ENCODE measurements around the gene UBXN4.

The UBXN4 gene

GRCh38 chr2:135762530-135762929 is 20.9 kb downstream of the UBXN4 start:
- DNase-seq = no peak
- intact Hi-C loops (cut with DNase I; ENCODE audit: low total_unique reads) = no loop called here
- Histone ChIP-seq H3K4me1 (no peaks in the 10 kb centered on the region), H3K4me3 (no peak overlapping the region), H3K9me3 (peaks cover 0 to 2% (median 2%) of the 10 kb centered on the region in 3 donors), H3K27me3 (no peaks in the 10 kb centered on the region), H3K36me3 (peaks cover 90 to 97% (median 94%) of the 10 kb centered on the region in 3 donors), H3K27ac (no peak overlapping the region)
- TF ChIP-seq, protein P1, sequence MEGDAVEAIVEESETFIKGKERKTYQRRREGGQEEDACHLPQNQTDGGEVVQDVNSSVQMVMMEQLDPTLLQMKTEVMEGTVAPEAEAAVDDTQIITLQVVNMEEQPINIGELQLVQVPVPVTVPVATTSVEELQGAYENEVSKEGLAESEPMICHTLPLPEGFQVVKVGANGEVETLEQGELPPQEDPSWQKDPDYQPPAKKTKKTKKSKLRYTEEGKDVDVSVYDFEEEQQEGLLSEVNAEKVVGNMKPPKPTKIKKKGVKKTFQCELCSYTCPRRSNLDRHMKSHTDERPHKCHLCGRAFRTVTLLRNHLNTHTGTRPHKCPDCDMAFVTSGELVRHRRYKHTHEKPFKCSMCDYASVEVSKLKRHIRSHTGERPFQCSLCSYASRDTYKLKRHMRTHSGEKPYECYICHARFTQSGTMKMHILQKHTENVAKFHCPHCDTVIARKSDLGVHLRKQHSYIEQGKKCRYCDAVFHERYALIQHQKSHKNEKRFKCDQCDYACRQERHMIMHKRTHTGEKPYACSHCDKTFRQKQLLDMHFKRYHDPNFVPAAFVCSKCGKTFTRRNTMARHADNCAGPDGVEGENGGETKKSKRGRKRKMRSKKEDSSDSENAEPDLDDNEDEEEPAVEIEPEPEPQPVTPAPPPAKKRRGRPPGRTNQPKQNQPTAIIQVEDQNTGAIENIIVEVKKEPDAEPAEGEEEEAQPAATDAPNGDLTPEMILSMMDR (IDR thresholded peaks at IDR 0.05) = no peak

DNA sequence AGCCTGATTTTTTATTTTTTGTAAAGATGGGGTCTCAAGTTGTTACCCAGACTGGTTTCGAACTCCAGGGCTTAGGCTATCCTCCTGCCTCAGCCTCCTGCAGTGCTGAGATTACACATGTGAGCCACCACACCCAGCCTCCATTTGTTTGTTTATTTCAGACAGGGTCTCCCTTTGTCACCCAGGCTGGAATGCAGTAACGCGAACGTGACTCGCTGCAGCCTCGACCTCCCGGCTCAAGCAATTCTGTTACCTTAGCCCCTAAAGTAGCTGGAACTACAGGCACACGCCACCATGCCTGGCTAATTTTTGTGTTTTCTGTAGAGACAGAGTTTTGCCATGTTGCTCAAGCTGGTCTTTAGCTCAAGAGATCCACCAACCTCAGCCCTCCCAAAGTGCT is 27.2 kb downstream of the UBXN4 start:
- peaks cover 72 to 96% (median 91%) of the 10 kb centered on the region in 3 donors for H3K36me3 ChIP-seq
- H3K27ac ChIP-seq = no peak overlapping the region
- no peak overlapping the region for H3K4me3 ChIP-seq
- no peak for DNase-seq
- no peaks in the 10 kb centered on the region for H3K9me3 ChIP-seq
- no peaks in the 10 kb centered on the region for H3K4me1 ChIP-seq
- TF ChIP-seq, protein P1 (IDR thresholded peaks at IDR 0.05) = no peak
- intact Hi-C loops (cut with DNase I; ENCODE audit: low total_unique reads) = no loop called here
- H3K27me3 ChIP-seq = no peaks in the 10 kb centered on the region

- Histone ChIP-seq H3K4me1 (no peaks in the 10 kb centered on the region), H3K9me3 (no peaks in the 10 kb centered on the region), H3K27me3 (no peaks in the 10 kb centered on the region), H3K4me3 (no peak overlapping the region), H3K27ac (no peak overlapping the region), H3K36me3 (peaks cover 82 to 97% (median 95%) of the 10 kb centered on the region in 3 donors)
- no peak for DNase-seq
- TF ChIP-seq, protein P1 (IDR thresholded peaks at IDR 0.05) = no peak
- intact Hi-C loops (cut with DNase I; ENCODE audit: low total_unique reads) = no loop called here
These were observed 31.7 kb downstream of the UBXN4 start for GRCh38 chr2:135773319-135773718.

DNA sequence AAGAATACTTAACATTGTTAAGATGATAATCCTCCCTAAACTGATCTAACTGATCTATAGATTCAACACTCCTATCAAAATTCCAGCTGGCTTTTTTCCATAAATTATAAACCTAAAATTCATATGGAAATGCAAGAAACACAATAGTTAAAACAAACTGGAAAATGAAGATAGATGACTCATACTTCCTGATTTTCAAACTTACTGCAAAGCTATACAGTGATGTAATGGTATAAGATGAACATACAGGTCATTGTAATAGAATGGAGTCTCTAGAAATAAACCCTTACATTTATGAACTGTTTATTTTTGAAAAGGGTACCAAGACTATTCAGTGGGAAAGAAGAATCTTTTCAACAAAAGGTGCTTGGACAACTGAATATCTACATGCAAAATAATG is 32.3 kb downstream of the UBXN4 start:
- no peak for DNase-seq
- no peak overlapping the region for H3K4me3 ChIP-seq
- TF ChIP-seq, protein P1 (IDR thresholded peaks at IDR 0.05) = no peak
- peaks cover 88 to 97% (median 94%) of the 10 kb centered on the region in 3 donors for H3K36me3 ChIP-seq
- no peaks in the 10 kb centered on the region for H3K9me3 ChIP-seq
- H3K27ac ChIP-seq = no peak overlapping the region
- H3K4me1 ChIP-seq = no peaks in the 10 kb centered on the region
- no peaks in the 10 kb centered on the region for H3K27me3 ChIP-seq
- intact Hi-C loops (cut with DNase I; ENCODE audit: low total_unique reads) = no loop called here

DNA sequence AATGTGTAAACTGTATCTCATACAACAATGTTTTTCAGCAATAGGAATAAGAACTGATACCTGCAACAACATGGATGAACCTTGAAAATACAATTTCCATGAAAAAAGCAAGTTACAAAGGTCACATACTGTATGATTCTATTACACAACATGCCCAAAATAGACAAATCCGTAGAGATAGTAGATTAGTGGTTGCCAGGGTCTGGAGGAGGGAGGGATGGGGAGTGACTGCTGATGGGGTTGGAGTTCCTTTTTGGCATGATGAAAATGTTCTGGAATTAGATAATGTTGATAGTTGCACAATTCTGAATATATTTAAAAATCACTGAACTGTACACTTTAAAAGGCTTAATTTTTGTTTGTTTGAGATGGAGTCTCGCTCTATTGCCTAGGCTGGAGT is 33.8 kb downstream of the UBXN4 start:
- H3K4me1 ChIP-seq = no peaks in the 10 kb centered on the region
- H3K9me3 ChIP-seq = no peaks in the 10 kb centered on the region
- intact Hi-C loops (cut with DNase I; ENCODE audit: low total_unique reads) = no loop called here
- H3K36me3 ChIP-seq = peaks cover 92 to 98% (median 96%) of the 10 kb centered on the region in 3 donors
- no peak for DNase-seq
- H3K27ac ChIP-seq = no peak overlapping the region
- no peak overlapping the region for H3K4me3 ChIP-seq
- TF ChIP-seq, protein P1 (IDR thresholded peaks at IDR 0.05) = no peak
- no peaks in the 10 kb centered on the region for H3K27me3 ChIP-seq

- TF ChIP-seq, protein P1 (IDR thresholded peaks at IDR 0.05) = no peak
- H3K27ac ChIP-seq = no peak overlapping the region
- H3K4me1 ChIP-seq = no peaks in the 10 kb centered on the region
- intact Hi-C loops (cut with DNase I; ENCODE audit: low total_unique reads) = no loop called here
- no peak for DNase-seq
- no peaks in the 10 kb centered on the region for H3K9me3 ChIP-seq
- no peaks in the 10 kb centered on the region for H3K27me3 ChIP-seq
- H3K4me3 ChIP-seq = no peak overlapping the region
- peaks cover 92 to 98% (median 96%) of the 10 kb centered on the region in 3 donors for H3K36me3 ChIP-seq
These were observed 34.7 kb downstream of the UBXN4 start for GRCh38 chr2:135776367-135776766.
